GM18519 (cell line): ENCODE results near the gene ASPSCR1.
"Not testable (repeated sequence)": the region's sequence is repeated elsewhere in the genome, so short reads cannot be mapped to it uniquely, and the experiment has no call there.

Experiments used
- ATAC-seq: cut with Tn5 transposase; IDR thresholded peaks from one replicate; pipeline ENCODE4 v1.9.1; 2021; ENCODE audit warnings: mild to moderate bottlenecking, moderate library complexity; ENCODE audit not compliant: unreplicated experiment, low FRiP score

ASPSCR1 gene

DNA sequence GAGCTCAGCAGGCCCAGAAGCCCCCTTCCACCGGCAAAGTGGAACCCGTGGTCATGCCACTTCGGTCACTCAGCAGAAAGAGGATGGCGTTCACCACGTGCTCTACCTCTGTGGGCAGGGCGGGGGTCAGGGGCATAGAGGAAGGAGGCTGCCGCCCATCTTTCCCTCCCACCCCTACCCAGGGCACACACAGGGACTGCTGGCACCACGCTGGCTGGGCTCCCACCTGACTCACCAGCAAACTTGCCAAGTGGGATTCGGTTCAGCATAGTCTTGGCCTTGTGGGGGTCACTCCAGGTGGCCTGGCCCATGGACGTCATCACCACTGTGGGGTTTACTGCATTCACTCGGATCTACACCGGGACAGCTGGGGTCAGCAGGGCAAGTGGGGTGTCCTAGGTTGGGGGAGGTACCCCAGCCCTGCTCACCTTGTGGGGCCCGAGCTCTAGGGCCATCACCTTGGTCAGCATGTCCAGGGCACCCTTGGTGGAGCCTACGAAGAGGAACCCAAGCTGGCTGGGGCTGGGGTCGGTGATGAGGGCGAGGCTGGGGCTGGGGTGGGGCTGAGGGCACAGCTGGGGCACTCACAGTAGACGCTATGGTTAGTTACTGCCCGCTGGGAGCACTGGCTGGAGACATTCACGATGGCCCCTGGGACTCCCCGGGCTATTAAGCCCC lies 58.7 kb downstream of the ASPSCR1 start:
- no peak for ATAC-seq

DNA sequence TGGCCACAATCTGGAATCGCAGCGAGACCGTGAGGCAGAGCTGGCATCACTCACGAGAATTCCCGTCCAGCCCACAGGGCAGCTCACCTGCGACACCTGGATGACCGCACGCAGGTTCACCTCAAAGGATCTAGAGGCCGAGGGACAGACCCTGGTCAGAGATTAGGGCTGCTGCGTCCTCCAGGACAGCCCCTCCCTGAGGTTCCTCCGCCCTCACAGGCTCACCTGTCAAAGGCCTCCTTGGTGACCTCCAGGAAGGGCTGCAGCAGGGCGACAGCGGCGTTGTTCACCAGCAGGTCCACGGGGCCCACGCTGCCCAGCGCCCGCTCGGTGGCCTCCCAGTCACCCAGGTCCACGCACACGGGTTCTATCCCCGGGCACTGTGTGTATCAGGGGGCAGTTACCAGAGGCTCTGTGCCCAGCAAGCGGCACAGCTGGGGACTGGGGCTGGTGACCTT lies 59.2 kb downstream of the ASPSCR1 start:
- no peak for ATAC-seq

DNA sequence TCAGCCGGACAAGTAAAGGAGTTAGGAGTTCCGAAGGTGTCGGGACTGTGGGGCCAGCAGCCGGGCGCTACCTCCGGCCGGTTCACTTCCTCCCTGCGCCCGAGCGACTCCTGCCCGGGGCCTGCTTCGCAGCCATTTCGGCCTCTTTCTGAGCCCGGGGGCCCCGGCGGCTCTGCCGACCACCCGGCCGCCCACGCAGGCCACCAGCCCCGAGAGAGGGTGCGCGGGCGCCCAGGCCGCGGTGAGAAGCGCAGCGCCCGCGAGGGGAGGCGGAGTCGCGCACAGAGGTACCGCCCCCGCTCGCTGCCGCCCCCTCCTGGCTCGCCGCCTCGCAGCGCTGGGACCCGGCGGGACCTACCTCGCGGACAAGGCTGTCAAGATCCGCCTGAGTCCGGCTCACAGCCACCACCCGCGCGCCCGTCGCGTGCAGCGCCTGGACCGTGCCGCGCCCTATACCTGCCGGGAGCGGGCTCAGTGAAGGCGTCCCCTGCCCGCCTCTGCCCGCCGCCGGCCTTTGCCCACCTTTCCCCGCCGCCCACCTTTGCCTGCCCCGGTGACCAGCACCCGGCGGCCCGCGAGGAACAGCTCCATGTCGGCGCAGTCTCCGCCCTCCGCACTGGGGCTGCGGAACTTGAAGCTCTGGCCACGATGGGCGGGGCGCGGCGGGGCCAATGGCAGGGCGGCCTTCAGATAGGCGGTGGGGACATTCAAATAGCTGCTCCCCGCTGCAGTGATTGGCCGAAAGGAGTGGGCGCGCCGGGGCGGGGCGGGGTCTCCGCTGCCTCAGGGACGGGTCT lies 59.9 kb downstream of the ASPSCR1 start, which contains the start of gene DCXR:
Gene DCXR (minus strand): TSS at position 606 of the 797 bp plus-strand sequence. CDS start 15 bp downstream, at position 591.
- peak; percentile 65 for ATAC-seq

DNA sequence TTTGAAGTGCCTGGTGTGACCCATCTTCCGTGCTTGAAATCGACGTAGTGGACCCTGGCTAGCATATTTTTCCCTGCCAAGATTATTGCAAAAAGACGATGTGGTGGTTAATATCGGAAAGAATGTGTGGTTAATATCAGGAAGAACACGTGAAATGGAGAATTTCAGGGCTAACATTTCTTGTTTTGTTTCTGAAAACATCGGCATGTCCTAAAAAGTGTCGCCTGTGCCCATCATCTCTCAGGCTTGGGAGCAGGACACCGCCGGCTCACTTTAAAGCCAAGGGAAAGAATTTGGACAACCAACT lies 60.4 kb downstream of the ASPSCR1 start:
- ATAC-seq: no peak

DNA sequence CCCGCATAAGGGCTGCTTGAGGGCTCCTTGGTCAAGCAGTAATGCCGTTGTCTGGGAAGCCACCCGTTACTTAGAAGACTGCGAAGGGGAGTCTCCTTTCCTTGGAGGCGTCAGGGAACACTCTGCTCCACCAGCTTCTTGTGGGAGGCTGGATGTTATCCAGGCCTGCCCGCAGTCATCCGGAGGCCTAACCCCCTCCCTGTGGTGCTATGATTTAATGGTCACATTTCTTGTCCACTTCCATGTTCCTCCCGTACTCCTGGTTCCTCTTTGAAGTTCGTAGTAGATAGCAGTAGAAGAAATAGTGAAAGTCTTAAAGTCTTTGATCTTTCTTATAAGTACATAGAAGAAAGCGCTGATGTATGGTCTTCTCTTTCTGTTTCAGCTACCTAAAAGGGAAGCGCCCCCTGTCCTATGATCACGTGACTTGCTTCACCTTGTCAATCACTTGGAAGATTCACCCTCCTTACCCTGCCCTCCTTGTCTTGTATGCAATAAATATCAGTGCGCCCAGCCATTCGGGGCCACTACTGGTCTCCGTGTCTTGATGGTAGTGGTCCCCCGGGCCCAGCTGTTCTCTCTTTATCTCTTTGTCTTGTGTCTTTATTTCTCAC lies 61.5 kb downstream of the ASPSCR1 start:
- not testable (repeated sequence) for ATAC-seq

DNA sequence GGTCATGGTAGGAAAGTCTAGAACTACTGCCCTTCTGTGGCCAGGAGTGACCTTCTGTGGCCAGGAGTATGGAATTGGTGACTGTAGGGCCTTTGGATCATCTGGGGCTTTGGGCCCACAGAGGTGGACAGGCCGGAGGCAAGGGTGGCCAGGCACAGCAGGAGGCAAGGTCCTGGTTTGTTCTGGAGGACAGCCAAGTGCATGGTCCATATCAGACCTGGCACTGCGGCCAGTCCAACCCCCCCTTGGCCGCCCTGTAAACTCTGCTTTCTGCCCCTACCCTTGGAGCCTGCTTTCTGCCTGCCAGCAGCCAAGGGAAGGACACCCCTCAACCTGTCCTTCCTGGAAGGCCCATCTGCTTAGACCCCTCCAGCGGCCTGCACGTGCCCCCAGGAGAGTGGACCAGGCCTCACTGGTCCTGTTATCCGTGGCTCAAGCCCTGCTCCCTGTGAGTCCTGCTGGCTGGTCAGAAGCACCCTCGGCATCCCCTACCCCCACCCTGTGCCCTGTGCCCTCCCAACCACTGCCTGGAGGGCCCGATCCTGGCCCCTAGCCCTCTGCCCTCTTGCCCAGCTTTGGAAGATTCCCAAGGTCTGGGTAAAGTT lies 62.4 kb downstream of the ASPSCR1 start:
- no peak for ATAC-seq

DNA sequence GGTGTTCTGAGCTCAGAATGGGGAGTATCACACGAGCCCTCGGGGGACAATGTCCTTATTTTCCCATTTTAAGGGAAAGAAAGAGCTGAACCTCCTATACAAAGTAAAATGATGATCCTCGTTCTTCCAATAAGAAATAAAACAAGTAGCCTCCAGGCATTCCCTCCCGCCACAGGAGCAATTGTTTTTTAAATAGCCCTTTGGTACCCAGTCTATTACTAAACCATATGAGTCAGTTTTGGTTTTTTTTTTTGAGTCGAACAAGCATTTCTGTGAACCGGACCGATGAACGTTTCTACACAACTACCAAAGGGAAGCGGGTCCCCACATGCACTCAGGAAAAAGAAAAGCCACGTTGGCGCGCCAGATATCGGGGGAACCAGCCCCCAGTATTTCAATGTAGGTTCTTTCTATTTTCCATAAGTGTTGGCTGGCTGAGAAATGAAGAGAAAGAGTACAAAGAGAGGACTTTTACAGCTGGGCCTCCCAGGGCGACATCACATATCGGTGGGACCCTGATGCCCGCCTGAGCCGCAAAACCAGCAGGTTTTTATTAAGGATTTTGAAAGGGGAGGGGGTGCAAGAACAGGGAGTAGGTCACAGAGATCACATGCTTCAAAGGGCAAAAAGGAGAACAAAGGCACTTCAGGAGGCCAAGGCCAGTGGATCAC lies 63.9 kb downstream of the ASPSCR1 start:
- ATAC-seq: no peak

DNA sequence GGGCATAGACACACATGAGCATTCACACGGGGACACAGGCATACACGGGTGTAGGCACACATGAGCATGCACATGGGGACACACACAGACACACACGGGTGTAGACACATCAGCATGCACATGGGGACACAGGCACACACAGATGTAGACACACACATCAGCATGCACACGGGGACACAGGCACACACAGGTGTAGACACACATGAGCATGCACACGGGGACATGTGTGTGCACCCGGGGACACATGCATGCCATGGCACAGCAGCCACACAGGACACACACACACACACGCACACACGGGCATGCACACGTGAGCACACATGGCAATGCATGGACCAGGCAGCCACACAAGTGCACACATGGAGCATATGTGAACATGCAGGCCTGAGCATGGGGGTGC lies 65.2 kb downstream of the ASPSCR1 start:
- no peak for ATAC-seq

DNA sequence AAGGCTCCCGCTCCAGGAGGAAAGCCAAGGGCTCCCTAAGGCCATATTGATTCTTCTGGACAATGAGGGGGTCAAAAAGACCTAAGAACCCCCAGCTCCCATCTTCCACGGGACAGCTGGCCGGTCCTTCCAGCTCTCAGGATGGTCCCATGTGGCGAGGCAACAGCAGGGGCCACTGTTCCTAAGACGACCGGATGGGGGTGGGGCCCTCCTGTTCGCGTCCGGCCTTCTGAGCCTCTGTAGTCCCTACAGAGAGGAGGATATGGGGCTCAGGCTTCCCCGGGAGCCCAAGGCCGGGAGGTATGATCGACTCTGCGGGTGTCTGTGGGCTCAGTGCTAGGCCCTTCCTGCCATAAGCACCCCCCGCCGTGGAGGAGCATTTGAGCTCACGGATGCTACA lies 66.1 kb downstream of the ASPSCR1 start:
- ATAC-seq: no peak

DNA sequence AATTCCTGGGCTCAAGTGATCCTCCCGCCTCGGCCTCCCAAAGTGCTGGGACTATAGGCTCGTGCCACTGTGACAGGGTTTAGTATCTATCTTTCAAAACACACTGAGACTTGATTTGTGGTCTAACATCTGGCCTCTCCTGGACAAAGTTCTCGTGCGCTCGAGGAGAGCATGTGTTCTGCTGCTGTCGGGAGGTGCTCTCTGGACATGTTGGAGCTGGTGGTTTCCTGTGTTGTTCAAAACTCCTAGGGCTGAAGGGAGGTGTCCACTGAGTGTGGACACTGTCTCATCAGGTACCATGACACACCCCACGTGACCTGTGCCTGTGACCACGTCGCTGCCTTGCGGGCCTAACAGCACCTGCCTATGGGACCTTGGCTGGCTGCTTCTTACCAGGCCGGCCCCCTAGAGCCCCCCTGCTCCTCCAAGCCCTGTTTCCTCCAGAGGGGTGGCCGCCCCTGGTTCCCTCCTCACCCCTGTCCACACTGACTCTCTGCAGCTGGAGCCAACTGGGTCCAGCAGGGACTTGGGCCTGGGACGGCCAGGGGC lies 68.6 kb downstream of the ASPSCR1 start:
- no peak for ATAC-seq

DNA sequence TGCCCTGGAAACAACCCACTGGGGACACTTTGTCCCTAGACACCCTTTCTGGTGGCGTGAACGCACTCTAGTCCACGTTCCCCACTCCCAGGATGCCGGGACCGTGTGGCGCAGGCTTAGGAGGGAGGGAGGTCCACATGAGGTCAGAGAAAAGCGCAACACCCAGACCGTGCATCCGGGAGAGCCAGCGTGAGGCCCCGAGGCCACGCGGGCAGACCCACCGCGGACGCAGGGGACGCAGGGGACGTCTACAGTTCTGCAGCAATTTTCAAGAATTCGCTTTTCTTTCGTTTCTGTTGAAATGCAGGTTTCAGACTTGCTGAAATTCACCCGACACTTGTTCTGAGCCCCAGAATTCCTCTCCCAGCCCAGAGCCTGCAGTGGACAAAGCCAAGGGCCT lies 69.5 kb downstream of the ASPSCR1 start:
- no peak for ATAC-seq

DNA sequence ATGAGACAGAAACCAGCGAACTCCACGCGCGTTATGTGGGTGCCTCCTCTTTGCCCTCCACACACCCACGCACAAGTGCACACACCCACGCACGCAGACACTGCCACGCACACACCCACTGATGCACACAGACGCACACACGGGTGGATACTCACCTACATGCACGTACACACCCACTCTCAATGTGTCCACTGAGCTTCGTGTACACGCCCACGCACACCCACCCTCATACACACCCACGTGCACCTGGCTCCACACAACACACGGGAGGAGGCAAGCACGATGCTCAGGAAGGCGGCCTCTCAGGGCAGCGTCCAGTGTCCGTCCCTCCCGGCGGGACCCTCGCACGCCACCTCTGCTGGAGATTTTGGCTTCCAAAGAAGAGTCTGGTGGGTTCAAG lies 70.0 kb downstream of the ASPSCR1 start:
- ATAC-seq: no peak

DNA sequence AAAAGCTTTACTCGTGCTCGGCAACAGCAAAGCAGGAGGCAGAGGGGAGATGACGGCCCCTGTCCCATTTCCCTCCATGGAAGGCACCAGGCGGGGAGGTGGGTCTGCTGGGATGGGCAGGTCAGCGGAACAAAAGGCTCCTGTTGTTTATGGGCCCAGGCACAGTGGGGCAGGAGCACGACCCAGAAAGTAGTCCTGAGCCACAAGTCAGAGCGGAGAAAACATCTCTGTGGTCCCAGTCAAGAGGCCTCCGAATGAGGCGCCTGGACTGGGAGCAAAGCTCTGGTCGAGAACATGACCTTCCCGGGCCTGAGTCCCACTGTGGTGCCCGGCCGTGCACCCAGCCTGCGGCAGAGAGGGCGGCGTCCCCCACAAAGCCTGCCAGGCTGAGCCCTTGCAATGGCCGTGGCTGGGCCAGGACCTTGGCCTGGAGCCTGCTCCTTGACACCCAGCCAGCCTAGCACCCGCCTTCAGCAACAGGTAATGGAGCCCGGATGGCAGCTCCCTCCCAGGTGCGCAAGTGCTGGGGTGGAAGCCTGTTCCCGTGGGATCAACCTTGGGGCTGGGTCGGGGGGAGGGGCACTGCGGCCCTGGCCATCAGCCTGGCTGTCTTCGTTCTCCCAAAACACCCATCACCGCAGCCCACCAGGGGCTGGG lies 70.6 kb downstream of the ASPSCR1 start:
- no peak for ATAC-seq

DNA sequence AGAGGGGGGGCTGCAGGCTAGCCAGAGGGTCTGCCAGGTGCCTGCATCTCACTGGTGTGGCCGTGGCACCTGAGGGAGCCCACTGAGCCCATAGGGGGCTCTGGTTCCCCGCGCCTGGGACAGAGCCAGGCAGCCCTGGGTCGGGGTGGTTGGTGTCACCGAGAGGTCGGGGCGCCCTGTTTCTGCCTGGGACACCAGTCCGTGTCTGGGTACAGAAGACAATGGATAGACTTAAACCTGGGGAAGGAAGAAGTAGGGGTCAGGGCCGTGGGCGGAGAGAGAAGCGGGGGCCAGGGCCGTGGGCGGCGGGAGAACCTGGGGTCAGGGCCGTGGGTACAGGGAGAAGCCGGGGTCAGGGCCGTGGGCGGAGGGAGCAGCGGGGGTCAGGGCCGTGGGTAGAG lies 71.1 kb downstream of the ASPSCR1 start:
- no peak for ATAC-seq

DNA sequence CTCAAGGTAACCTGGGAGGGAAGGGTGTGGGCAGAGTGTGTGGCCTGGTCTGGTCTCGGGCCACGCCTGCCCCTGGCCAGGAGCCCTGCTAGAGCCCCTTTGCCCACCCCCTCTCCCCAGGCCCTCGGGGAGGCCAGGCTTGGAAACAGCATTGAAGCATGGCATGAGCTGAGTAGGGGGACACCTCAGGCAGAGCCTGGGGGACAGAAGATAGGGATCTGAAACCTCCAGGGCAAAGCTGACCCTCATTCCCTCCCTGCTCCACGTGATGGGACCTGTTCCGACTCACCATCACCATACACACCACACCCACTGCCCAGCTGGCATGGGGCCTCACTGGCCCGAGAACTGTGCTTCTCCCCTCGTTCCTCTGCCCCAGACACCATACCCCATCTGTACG lies 71.7 kb downstream of the ASPSCR1 start:
- no peak for ATAC-seq

DNA sequence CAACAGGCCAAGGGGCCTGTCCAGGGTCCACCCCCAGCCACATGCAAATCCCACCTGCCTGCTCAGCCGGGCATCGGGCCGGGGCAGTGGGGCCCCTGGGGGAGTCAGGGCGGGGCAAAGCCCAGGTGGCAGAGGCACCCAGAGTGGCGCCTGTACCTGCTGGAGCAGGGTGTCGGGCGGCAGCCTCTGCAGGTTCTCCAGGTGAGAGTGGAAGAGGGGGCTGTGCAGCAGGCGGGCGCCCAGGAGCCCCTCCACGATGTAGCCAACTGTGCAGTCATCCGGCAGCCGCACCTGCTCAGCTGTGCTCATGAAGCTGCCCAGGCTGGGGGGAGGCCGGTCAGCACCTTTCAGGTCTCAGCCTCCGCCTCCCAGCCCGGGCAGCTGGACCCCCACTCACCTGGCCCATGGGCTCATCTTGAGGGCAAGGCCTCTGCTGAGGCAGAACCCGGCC lies 72.1 kb downstream of the ASPSCR1 start:
- no peak for ATAC-seq

DNA sequence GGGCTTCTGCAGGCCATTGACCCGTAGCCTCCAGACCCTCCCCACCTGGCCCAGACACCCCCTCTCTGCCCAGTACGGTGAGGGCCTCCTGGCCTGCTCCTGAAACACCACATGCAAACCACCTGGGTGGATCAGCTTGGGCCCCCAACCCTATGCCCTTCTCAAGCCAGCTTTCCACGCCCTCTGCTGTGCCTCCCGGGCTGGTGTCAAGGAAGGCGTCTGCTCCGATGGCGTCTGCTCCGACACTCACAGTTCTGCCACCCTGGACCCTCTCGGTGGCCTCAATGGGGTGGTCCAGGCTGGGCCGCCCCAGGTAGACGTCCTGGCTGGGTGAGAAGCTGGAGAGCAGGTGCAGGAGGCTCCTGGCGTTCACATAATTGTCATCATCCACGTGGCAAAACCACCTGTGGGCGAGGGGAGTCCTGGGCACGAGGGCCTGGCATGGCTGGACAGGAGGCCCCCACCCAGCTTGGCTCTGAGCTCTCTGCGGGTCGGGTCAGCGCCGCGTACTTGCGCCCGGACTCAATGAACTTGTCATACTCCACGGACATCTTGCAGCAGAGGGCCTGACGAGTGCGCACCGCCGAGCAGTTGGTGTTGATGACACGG lies 72.8 kb downstream of the ASPSCR1 start:
- no peak for ATAC-seq

DNA sequence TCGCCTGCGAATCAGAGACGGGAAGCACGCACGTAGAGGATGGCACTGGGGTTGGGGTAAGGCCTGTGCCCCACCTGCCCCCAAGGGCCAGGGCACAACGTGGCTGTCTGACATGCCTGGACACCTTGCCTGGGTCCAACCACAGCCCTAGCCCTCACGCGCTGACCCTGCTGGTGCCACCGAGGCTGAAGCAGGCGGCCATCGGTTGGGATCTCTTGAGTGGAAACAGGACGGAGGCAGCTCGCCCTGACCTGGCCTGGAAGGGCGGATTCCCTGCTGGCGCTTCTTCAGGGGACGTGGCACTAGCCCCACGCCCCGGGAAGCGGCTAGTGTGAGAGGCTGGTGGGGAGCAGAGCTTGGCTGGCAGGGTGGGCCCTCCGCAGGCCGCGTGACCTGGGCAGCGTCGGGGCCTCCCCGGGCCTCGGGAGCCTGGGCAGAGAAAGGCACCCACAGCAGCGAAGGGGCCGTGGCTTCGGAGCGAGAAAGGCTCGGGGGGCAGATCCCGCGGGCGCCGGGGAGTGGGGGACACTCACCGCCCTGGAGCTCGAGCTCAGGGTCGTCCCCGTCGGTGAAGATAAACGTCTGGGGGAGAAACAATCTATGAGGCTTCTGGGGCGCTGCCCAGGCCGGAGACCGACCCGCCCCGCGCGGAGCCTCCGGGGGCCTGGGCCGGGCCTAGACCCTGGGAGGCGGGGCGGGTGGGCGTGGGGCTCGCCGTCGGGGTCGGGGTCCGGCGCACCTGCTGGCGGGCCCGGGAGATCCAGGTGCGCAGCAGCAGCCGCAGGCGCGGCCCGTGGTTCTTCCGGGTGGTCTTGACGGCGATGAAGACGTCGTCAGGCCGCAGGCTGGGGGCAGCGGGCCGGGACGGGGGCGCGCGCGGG lies 73.6 kb downstream of the ASPSCR1 start:
- no peak for ATAC-seq
